Immature natural killer cell (primary cell): ENCODE results near the gene STON1. TPM values are rescaled to one million over a fixed set of nuclear protein-coding genes. Genes with fewer than 3 reads are reported as not detected.
"Not testable (repeated sequence)": the region's sequence is repeated elsewhere in the genome, so short reads cannot be mapped to it uniquely, and the experiment has no call there.

Source experiments
- DNase-seq, 3 donors: peaks; one replicate each; pipeline ENCODE4 v3.0.0; 2022; ENCODE audit warnings: mixed read lengths in 1 of 3
- H3K27ac Mint-ChIP-seq, 6 donors: one replicate each; pipeline ENCODE4 v1.8.0; 2020; ENCODE audit warnings: mixed read lengths in 6 of 6, mild to moderate bottlenecking in 5 of 6, inconsistent platforms in 4 of 6, moderate library complexity in 3 of 6
- H3K27me3 Mint-ChIP-seq, 3 donors: one replicate each; pipeline ENCODE4 v1.8.0; 2020 to 2021; ENCODE audit warnings: low read depth in 3 of 3, mild to moderate bottlenecking in 3 of 3, mixed read lengths in 3 of 3, moderate library complexity in 3 of 3, inconsistent platforms in 1 of 3
- H3K36me3 Mint-ChIP-seq, 3 donors: one replicate each; pipeline ENCODE4 v1.8.0; 2020; ENCODE audit warnings: mixed read lengths in 3 of 3, inconsistent platforms in 2 of 3, mild to moderate bottlenecking in 2 of 3
- H3K4me1 Mint-ChIP-seq, 2 donors: one replicate each; pipeline ENCODE4 v1.8.0; 2020; ENCODE audit warnings: inconsistent platforms in 2 of 2, mild to moderate bottlenecking in 2 of 2, mixed read lengths in 2 of 2, moderate library complexity in 1 of 2
- H3K4me3 Mint-ChIP-seq, 5 donors: one replicate each; pipeline ENCODE4 v1.8.0; 2020; ENCODE audit warnings: mild to moderate bottlenecking in 5 of 5, mixed read lengths in 5 of 5, inconsistent platforms in 3 of 5, moderate library complexity in 3 of 5
- H3K9me3 Mint-ChIP-seq, 6 donors: one replicate each; pipeline ENCODE4 v1.8.0; 2020; ENCODE audit warnings: mild to moderate bottlenecking in 6 of 6, mixed read lengths in 6 of 6, inconsistent platforms in 4 of 6, moderate library complexity in 3 of 6
- polyA plus RNA-seq, 3 donors: library from polyadenylated mRNA; unstranded; fragments of 300-500 nt; fragmentation: Illumina TruSeq; gene quantifications; one replicate each; pipeline ENCODE4 v1.2.3, GENCODE V29; 2021

Gene STON1
- polyA plus RNA-seq, 3 donors from 2014 or later, result 0.13 TPM; not detected in 2

GRCh38 chr2:48534781-48535180 lies 4.8 kb downstream of the STON1 start:
- H3K4me1 Mint-ChIP-seq, result peaks cover 3 to 12% of the 10 kb centered on the region in 2 donors
- H3K9me3 Mint-ChIP-seq, result no peaks in the 10 kb centered on the region
- H3K27ac Mint-ChIP-seq, result no peak overlapping the region
- DNase-seq, result no peak
- H3K36me3 Mint-ChIP-seq, result no peaks in the 10 kb centered on the region
- H3K27me3 Mint-ChIP-seq, result peaks cover 0 to 3% (median 3%) of the 10 kb centered on the region in 3 donors
- no peak overlapping the region for H3K4me3 Mint-ChIP-seq

- no peak overlapping the region for H3K4me3 Mint-ChIP-seq
Measured at GRCh38 chr2:48540237-48540935, 10.4 kb downstream of the STON1 start.

GRCh38 chr2:48541666-48542389 lies 11.9 kb downstream of the STON1 start:
- Mint-ChIP-seq H3K27me3 (no peaks in the 10 kb centered on the region), H3K4me3 (no peak overlapping the region), H3K4me1 (no peaks in the 10 kb centered on the region), H3K27ac (no peak overlapping the region), H3K36me3 (peaks cover 0 to 9% (median 0%) of the 10 kb centered on the region in 3 donors), H3K9me3 (no peaks in the 10 kb centered on the region)
- DNase-seq, result no peak

More at GRCh38 chr2:48540237-48540935, 10.4 kb downstream of the STON1 start:
- Mint-ChIP-seq H3K9me3 (no peaks in the 10 kb centered on the region), H3K36me3 (peaks cover 0 to 4% (median 0%) of the 10 kb centered on the region in 3 donors), H3K4me1 (no peaks in the 10 kb centered on the region), H3K27me3 (no peaks in the 10 kb centered on the region), H3K27ac (no peak overlapping the region)
- DNase-seq, result no peak

- Mint-ChIP-seq H3K36me3 (peaks cover 0 to 9% (median 0%) of the 10 kb centered on the region in 3 donors), H3K4me1 (no peaks in the 10 kb centered on the region), H3K27ac (no peak overlapping the region), H3K27me3 (no peaks in the 10 kb centered on the region), H3K4me3 (no peak overlapping the region), H3K9me3 (no peaks in the 10 kb centered on the region)
- no peak for DNase-seq
Measured at GRCh38 chr2:48543895-48544294, 13.9 kb downstream of the STON1 start.

GRCh38 chr2:48545244-48545643 lies 15.3 kb downstream of the STON1 start:
- Mint-ChIP-seq H3K27ac (no peak overlapping the region), H3K4me1 (no peaks in the 10 kb centered on the region), H3K27me3 (no peaks in the 10 kb centered on the region), H3K36me3 (peaks cover 0 to 5% (median 0%) of the 10 kb centered on the region in 3 donors), H3K9me3 (no peaks in the 10 kb centered on the region), H3K4me3 (no peak overlapping the region)
- no peak for DNase-seq

- H3K27me3 Mint-ChIP-seq, result peaks cover 1 to 4% (median 3%) of the 10 kb centered on the region in 3 donors
- H3K4me1 Mint-ChIP-seq, result no peaks in the 10 kb centered on the region
- H3K27ac Mint-ChIP-seq, result no peak overlapping the region
- no peak overlapping the region for H3K4me3 Mint-ChIP-seq
- H3K36me3 Mint-ChIP-seq, result peaks cover 0 to 5% (median 0%) of the 10 kb centered on the region in 3 donors
- no peak for DNase-seq
- no peaks in the 10 kb centered on the region for H3K9me3 Mint-ChIP-seq
Measured at GRCh38 chr2:48548840-48549239, 18.9 kb downstream of the STON1 start.

GRCh38 chr2:48549972-48550371 lies 20.0 kb downstream of the STON1 start:
- Mint-ChIP-seq H3K36me3 (peaks cover 0 to 5% (median 0%) of the 10 kb centered on the region in 3 donors), H3K27ac (no peak overlapping the region), H3K4me1 (no peaks in the 10 kb centered on the region), H3K9me3 (no peaks in the 10 kb centered on the region), H3K27me3 (peaks cover 1 to 4% (median 4%) of the 10 kb centered on the region in 3 donors), H3K4me3 (no peak overlapping the region)
- no peak for DNase-seq

- no peaks in the 10 kb centered on the region for H3K36me3 Mint-ChIP-seq
- DNase-seq, result no peak
- H3K9me3 Mint-ChIP-seq, result no peaks in the 10 kb centered on the region
- no peak overlapping the region for H3K27ac Mint-ChIP-seq
- peaks cover 1 to 4% (median 4%) of the 10 kb centered on the region in 3 donors for H3K27me3 Mint-ChIP-seq
- H3K4me3 Mint-ChIP-seq, result no peak overlapping the region
- H3K4me1 Mint-ChIP-seq, result no peaks in the 10 kb centered on the region
Measured at GRCh38 chr2:48551548-48551947, 21.6 kb downstream of the STON1 start.

GRCh38 chr2:48555071-48555470 lies 25.1 kb downstream of the STON1 start:
- H3K27ac Mint-ChIP-seq, H3K27me3 Mint-ChIP-seq, H3K9me3 Mint-ChIP-seq, H3K36me3 Mint-ChIP-seq, H3K4me3 Mint-ChIP-seq, DNase-seq, H3K4me1 Mint-ChIP-seq: not testable (repeated sequence)

GRCh38 chr2:48558456-48558855 lies 28.5 kb downstream of the STON1 start:
- no peaks in the 10 kb centered on the region for H3K36me3 Mint-ChIP-seq
- H3K4me3 Mint-ChIP-seq, result no peak overlapping the region
- DNase-seq, result no peak
- H3K27ac Mint-ChIP-seq, result no peak overlapping the region
- H3K27me3 Mint-ChIP-seq, result peaks cover 0 to 4% (median 0%) of the 10 kb centered on the region in 3 donors
- H3K9me3 Mint-ChIP-seq, result no peaks in the 10 kb centered on the region
- H3K4me1 Mint-ChIP-seq, result no peaks in the 10 kb centered on the region

GRCh38 chr2:48560546-48561209 lies 30.7 kb downstream of the STON1 start:
- Mint-ChIP-seq H3K4me1 (no peaks in the 10 kb centered on the region), H3K27me3 (peaks cover 0 to 5% (median 0%) of the 10 kb centered on the region in 3 donors), H3K27ac (no peak overlapping the region), H3K36me3 (no peaks in the 10 kb centered on the region), H3K4me3 (no peak overlapping the region), H3K9me3 (no peaks in the 10 kb centered on the region)
- DNase-seq, result no peak

GRCh38 chr2:48562281-48562680 lies 32.3 kb downstream of the STON1 start:
- Mint-ChIP-seq H3K27me3 (peaks cover 0 to 5% (median 0%) of the 10 kb centered on the region in 3 donors), H3K27ac (no peak overlapping the region), H3K4me1 (no peaks in the 10 kb centered on the region), H3K4me3 (no peak overlapping the region), H3K36me3 (no peaks in the 10 kb centered on the region), H3K9me3 (no peaks in the 10 kb centered on the region)
- no peak for DNase-seq

GRCh38 chr2:48566592-48567310 lies 36.8 kb downstream of the STON1 start:
- Mint-ChIP-seq H3K9me3 (no peaks in the 10 kb centered on the region), H3K36me3 (no peaks in the 10 kb centered on the region), H3K27ac (no peak overlapping the region), H3K4me3 (no peak overlapping the region), H3K4me1 (no peaks in the 10 kb centered on the region), H3K27me3 (peaks cover 0 to 5% (median 2%) of the 10 kb centered on the region in 3 donors)
- DNase-seq, result no peak
